HG03095 (cell line): ENCODE measurements around the gene ADPRH.
"Not testable (repeated sequence)": the region's sequence is repeated elsewhere in the genome, so short reads cannot be mapped to it uniquely, and the experiment has no call there.

Experiments
- ATAC-seq: cut with Tn5 transposase; IDR thresholded peaks from one replicate; pipeline ENCODE4 v1.9.1; 2021; ENCODE audit warnings: moderate library complexity; ENCODE audit not compliant: unreplicated experiment

ADPRH gene

GRCh38 chr3:119559441-119559963 is 19.8 kb upstream of the ADPRH start, which contains the start of gene CD80:
Gene CD80, minus strand, starts transcription at chr3:119559614. Its CDS starts 1,886 bp downstream, at chr3:119557728.
- ATAC-seq: peak; percentile 51

GRCh38 chr3:119560160-119560559 is 19.1 kb upstream of the ADPRH start:
- ATAC-seq: no peak

- ATAC-seq: peak; percentile 68
These were observed 16.9 kb upstream of the ADPRH start for GRCh38 chr3:119562307-119562961.

GRCh38 chr3:119563334-119563733 is 16.0 kb upstream of the ADPRH start:
- not testable (repeated sequence) for ATAC-seq

GRCh38 chr3:119569156-119569555 is 10.1 kb upstream of the ADPRH start:
- ATAC-seq: no peak

- peak; percentile 59 for ATAC-seq
These were observed 9.1 kb upstream of the ADPRH start for GRCh38 chr3:119570229-119570628.

- no peak for ATAC-seq
These were observed 8.1 kb upstream of the ADPRH start for GRCh38 chr3:119571230-119571629.

- no peak for ATAC-seq
These were observed 7.6 kb upstream of the ADPRH start for GRCh38 chr3:119571688-119572087.

- no peak for ATAC-seq
These were observed 3.8 kb upstream of the ADPRH start for GRCh38 chr3:119575507-119575906.

- ATAC-seq: peak; percentile 58
These were observed 922 bp downstream of the ADPRH start for GRCh38 chr3:119580067-119580760.

GRCh38 chr3:119582178-119582577 is 2.9 kb downstream of the ADPRH start:
- ATAC-seq: peak; percentile 40

GRCh38 chr3:119585208-119585607 is 5.9 kb downstream of the ADPRH start:
- ATAC-seq: no peak

GRCh38 chr3:119585856-119586570 is 6.7 kb downstream of the ADPRH start:
- no peak for ATAC-seq

- ATAC-seq: no peak
These were observed 7.5 kb downstream of the ADPRH start for GRCh38 chr3:119586733-119587172.

GRCh38 chr3:119588112-119588511 is 8.8 kb downstream of the ADPRH start:
- ATAC-seq: no peak

GRCh38 chr3:119589102-119589773 is 9.9 kb downstream of the ADPRH start:
- no peak for ATAC-seq

GRCh38 chr3:119590706-119591105 is 11.4 kb downstream of the ADPRH start:
- no peak for ATAC-seq

- no peak for ATAC-seq
These were observed 13.6 kb downstream of the ADPRH start for GRCh38 chr3:119592861-119593260.

- ATAC-seq: no peak
These were observed 14.8 kb downstream of the ADPRH start for GRCh38 chr3:119594066-119594465.

- ATAC-seq: not testable (repeated sequence)
These were observed 15.6 kb downstream of the ADPRH start for GRCh38 chr3:119594929-119595328.
